Fibroblast of skin of abdomen (primary cell): ENCODE results near the gene EGLN3.

Experiments used
- DNase-seq: peaks from one replicate; pipeline ENCODE4 v3.0.0-alpha.2; 2013

The EGLN3 gene

DNA sequence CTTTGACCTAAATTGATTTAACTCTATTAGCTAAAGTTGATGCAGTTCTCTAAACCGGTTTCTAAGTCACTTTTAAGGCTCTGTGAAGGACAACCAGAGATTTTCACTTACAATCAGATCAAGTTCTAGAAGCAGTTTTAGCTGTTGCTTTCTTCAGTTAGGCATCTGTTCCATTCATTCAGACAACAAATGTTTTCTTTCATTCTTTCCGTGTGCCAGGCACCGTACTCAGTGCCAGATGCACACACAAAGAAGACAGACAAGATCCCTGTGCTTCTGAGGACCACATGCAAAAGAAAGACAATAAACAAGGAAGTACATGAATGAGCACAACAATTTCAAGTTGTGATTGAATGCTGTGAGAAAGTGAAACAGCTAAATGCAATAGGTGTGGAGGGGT is 11.1 kb upstream of the EGLN3 start:
- no peak for DNase-seq

DNA sequence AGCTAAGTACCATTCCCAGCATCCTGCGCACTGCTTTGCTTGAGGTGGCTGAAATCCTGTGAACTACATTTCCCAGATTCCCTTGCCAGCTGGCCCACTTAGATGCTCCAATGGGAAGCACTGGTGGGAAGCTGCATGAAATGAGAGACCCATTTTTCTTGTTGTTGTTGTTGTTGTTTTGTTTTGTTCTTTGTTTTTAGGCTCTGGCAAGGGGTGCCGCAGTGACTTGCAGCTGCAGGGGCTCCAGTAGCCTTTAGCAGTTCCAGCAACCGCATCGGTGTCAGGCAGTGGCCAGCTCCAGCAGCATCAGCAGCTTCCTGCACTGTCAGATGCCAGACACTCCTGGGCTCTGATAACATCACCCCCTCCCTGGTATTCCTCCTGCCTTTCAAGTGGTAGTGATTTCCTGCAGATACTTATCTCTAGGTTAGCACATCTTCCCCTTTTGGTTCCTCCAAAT is 8.8 kb upstream of the EGLN3 start:
- no peak for DNase-seq

- DNase-seq, result no peak
These were observed 7.8 kb upstream of the EGLN3 start for GRCh38 chr14:33958605-33959226.

GRCh38 chr14:33957993-33958392 is 7.1 kb upstream of the EGLN3 start:
- no peak for DNase-seq

DNA sequence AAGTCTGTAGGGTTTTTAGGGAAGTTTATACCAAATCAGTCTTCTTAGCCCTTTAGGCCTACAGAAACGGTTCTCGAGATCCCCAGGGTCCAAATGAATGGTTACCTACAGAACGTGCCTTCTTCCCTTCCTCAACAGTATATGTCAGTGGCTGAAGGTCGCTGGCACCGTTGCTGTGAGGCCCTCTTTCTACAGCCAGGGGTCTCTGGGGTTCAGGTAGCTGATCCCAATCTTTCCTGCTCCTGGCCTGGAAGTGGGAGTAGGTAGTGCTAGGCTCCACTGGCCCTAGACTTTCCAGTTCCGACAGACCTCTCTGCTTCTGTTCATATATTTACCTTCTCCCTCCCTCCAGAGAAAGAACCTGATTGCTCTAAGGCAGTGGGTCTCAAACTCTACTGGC is 6.4 kb upstream of the EGLN3 start:
- no peak for DNase-seq

- no peak for DNase-seq
These were observed 5.8 kb upstream of the EGLN3 start for GRCh38 chr14:33956640-33957039.

GRCh38 chr14:33954016-33954598 is 3.2 kb upstream of the EGLN3 start:
- DNase-seq, result no peak

DNA sequence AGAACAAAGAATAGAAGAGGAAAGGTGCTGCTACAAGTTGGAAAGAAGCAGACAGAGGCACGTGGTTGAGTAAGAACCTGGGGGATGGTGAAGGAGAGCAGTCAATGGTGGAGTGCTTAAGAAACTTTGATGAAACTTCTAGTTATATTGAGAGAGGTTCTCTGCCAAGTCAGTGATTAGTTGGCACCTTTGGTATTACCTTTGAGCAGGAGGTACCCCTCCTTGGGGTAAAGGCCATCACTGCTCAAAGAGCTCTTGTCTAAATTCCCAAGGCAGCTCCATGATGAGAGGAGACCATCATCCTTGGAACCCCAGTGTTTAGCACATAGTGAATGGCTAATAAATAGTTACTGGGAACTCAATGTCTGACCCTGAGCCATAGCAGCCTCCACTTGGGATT is 1.7 kb upstream of the EGLN3 start:
- DNase-seq, result no peak

DNA sequence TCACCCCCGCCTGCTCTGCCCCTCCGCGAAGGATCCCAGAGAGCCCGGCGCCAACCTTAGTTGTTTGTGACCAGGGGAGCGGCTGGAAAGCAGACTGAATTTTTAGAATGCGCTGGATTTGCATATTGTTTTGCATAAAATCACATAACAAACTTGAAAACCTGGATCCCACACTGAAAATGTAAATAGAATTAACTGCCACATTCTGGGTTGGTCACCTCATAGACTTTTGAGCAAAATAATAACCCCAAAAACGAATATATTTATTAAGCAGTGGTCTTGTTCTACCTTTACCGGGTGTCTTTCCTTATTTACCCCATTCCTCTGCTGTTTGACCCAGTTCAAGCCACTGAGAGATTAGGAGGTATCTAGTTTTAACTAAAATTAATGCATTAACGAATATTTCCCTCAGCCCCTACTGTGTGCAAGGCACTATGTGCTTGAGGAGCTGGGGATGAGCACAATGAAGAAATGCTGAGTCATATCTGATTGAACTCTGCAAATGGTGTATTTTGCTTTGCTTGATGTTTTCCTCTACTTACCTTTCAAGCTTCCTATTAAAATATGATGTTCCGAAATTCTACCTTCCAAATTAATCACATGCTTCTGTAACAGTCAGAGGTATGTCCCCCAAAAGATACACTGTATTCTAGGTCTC is 438 bp upstream of the EGLN3 start:
- no peak for DNase-seq

DNA sequence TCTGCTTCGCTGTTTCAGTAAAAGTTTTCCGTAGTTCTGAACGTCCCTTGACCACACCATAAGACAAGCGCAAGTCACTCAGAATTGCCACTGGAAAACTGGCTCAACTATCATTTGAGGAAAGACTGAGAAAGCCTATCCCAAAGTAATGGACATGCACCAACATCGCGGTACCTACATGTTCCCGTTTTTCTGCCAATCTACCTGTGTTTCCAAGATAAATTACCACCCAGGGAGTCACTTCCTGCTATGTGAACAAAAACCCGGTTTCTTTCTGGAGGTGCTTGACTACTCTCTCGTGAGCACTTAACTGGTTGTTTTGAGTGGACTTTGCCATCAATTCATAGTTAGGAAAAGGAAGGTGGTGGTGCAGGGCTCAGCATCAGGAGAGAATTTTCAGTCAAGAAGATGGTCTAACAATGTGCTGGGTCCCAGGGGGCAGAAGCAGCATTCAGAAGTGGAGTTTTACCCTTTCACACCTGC is 1.4 kb downstream of the EGLN3 start:
- DNase-seq, result no peak

DNA sequence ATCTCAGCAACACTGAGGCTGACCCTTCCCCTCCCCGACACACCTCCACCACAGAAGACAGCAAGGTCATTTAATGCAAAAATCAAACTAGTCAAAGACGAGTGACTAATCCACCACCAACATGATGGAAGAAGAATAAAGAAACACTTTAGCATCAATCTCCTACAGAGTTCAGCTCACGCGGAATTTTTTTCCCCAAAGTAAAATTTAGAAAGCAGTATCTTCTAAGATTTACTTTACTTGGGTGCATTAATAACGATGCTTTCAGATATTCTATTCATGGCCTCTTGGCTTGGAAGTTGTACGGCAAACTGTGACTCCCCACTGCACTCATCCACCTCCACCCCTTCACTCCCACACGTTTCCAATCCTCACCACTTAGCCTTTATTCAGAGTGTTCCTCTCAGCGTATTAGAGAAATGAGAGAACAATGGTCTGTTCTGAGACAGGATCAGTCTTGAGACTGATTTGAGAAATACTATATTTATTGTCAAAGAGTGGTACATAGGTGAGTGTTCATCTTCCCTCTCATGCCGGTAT is 1.9 kb downstream of the EGLN3 start:
- no peak for DNase-seq

GRCh38 chr14:33948145-33948868 is 2.6 kb downstream of the EGLN3 start:
- no peak for DNase-seq

- no peak for DNase-seq
These were observed 4.0 kb downstream of the EGLN3 start for GRCh38 chr14:33946679-33947476.

DNA sequence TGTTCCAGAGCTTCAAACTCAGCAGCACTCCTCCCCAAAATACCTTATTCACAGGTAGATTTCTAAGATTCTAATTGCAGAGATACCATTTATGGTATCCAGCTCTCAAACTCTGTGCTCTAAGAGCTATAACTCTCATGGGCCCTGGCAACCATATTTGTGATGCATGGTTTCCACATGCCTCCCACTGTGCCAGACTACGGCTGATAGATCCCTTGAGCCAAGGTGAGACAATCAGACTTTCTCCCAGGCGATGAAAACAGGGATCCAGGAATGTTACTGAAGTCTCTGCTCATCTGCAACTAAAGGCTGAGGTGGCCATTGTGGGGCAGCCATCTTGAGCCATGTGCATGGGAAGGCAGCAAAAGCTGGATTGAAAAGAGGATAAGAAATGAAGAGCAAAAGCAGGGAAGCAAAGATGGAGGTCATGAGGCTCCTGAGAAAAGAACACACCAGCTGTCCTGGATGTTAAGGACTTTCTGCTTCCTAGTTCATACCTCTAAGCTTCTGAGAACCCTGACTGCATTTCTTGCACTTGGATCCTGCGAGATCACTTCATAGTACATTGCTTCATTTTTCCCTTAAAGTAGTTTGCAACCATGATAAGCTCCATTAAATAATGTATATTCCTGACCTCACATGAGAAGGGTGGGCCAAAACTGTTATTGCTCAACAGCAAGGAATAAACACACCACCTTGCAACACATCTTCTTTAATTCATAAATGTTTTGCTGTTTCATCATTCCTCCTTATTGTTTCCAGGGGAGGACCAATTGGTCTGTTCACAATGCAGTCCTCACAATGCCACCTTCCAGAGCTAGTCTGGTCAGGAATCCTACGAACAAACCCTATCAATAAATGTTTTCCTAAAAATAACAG is 5.4 kb downstream of the EGLN3 start:
- DNase-seq, result no peak

DNA sequence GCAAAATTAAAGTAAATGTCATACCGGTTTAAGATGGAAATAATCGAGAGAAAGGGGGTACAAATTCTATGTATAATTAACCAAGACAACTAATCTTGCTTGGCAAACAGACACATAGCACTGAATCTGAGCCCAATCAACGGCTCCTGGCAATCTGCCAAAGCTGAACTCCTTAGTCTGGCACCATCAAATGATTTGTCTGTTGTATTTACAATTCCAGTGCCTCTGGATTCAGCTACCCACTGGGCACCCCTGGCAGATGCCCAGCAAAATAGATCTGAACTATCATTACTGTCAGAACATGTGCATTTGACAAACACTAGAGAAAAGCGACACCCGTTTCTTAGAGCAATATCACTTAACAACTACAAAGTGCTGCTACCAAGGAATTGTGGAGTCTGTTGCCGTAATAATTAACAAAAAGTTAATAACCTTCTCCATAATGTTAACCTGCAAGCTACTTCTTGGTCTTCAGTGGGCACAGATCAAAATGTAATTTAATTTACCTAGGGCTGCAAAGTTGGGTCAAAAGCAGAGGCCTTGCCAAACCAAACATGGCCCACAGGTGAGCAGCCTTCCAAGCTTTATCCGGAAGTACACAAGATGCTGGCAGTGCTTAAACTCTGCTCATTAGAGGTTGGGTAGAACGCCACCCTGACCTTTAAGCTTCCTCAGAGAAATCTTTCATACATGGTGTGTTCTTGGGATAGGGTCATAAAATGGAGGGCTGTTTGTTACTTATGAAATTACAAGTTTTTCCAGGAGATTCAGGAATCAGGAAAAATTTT is 7.6 kb downstream of the EGLN3 start:
- no peak for DNase-seq

DNA sequence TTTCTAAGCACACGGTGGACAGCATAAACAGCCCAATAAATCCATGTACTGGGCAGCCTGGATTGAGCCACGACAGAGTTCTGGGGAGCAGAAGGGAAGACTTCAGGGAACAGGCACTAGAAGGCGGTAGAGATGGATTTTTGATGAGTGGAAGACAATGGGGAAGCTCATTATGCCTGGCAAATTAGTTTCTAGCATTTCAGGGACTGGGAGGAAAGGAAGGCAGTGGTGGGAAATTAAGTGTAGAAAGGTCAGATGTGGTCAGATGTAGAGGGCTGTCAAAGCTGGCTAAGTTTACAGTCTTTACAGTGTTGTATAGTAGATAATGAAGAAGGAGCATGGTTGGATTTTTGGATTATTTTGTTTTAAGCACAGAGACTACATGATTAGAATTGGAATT is 9.2 kb downstream of the EGLN3 start:
- DNase-seq, result no peak

- no peak for DNase-seq
These were observed 10.3 kb downstream of the EGLN3 start for GRCh38 chr14:33940561-33941011.

DNA sequence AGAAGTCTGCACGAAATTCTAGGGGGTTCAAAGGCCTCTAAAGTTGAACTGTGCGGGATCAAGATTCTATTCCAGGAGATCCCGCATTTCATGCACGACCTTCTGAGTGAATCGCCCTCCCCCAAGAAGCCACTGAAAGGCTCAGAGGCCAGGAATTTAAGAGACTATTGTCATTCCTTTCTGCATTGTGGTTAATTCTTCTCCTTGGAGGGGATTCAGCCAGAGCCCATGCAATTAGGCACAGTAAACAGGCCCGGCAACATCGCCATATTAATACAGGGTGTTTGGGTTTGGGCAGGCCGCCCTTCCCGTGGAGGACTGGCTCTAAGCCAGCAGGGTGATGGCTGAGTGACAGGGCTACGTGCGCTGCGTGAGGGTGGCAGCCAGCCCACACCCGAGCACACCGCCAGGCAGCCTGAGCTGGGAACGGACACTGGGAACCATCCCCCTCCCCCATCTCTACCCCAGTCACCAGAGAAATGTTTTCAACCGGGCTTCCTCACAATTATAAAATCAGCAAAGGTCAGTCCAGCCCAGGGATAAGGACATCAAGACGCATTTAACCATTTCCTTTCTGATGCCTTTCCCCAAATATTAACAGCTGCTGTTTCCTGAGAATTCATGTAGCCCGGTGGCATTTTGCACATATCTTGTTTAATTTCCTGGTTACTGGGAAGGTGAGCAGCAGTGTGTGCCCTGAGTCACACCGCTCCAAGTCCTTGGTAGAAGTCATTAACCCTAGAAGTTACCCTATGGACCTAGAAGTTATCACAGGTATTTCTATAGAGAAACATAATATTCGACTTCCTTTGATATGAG is 12.5 kb downstream of the EGLN3 start:
- peak; percentile 39 for DNase-seq

- no peak for DNase-seq
These were observed 14.5 kb downstream of the EGLN3 start for GRCh38 chr14:33936391-33936790.
